ENCODE results near the gene TRIM72.
"Not testable (repeated sequence)": the region's sequence is repeated elsewhere in the genome, so short reads cannot be mapped to it uniquely, and the experiment has no call there.

Gene TRIM72

GRCh38 chr16:31213877-31214707 is at the start of gene TRIM72:
Gene TRIM72 (plus strand): TSS chr16:31214119. CDS start chr16:31214739, 620 bp downstream.
- no peak for DNase-seq

GRCh38 chr16:31167315-31167714 is 46.6 kb upstream of the TRIM72 start:
- DNase-seq: no peak

GRCh38 chr16:31168848-31169247 is 45.1 kb upstream of the TRIM72 start:
- DNase-seq: no peak

GRCh38 chr16:31170048-31170447 is 43.9 kb upstream of the TRIM72 start:
- DNase-seq: not testable (repeated sequence)

GRCh38 chr16:31177136-31177535 is 36.8 kb upstream of the TRIM72 start:
- peak; percentile 40 for DNase-seq

GRCh38 chr16:31179219-31179746 is 34.6 kb upstream of the TRIM72 start:
- no peak for DNase-seq

GRCh38 chr16:31179747-31180459 is 34.0 kb upstream of the TRIM72 start, which contains the start of gene FUS:
Gene FUS (plus strand): TSS chr16:31180139. CDS start chr16:31180215, 76 bp downstream.
- DNase-seq: peak; percentile 89

GRCh38 chr16:31181102-31181830 is 32.7 kb upstream of the TRIM72 start:
- DNase-seq: peak; percentile 36

- no peak for DNase-seq
These were observed 31.5 kb upstream of the TRIM72 start for GRCh38 chr16:31182391-31182790.

GRCh38 chr16:31183432-31184428 is 30.2 kb upstream of the TRIM72 start:
- no peak for DNase-seq

GRCh38 chr16:31184888-31185287 is 29.0 kb upstream of the TRIM72 start:
- no peak for DNase-seq

- no peak for DNase-seq
These were observed 28.6 kb upstream of the TRIM72 start for GRCh38 chr16:31185339-31185738.

- no peak for DNase-seq
These were observed 27.7 kb upstream of the TRIM72 start for GRCh38 chr16:31186176-31186575.

GRCh38 chr16:31186930-31187807 is 26.8 kb upstream of the TRIM72 start:
- DNase-seq: no peak

GRCh38 chr16:31187808-31188189 is 26.1 kb upstream of the TRIM72 start:
- no peak for DNase-seq

- DNase-seq: no peak
These were observed 25.2 kb upstream of the TRIM72 start for GRCh38 chr16:31188450-31189411.

- no peak for DNase-seq
These were observed 24.5 kb upstream of the TRIM72 start for GRCh38 chr16:31189412-31189778.

- DNase-seq: no peak
These were observed 23.9 kb upstream of the TRIM72 start for GRCh38 chr16:31190061-31190460.

- no peak for DNase-seq
These were observed 23.0 kb upstream of the TRIM72 start for GRCh38 chr16:31190818-31191444.

Data from activated naive CD4-positive, alpha-beta T cell treated with Interleukin-2 at 50 U/mL for 16 hours (primary cell).